NK-92 treated with Interleukin-12 subunit alpha and Interleukin-12 subunit beta, amount 100 ng/mL, for 24 hours (cell line): ENCODE data around the gene TGFB2.

Experiments
- DNase-seq: peaks from one replicate; lab custom pipeline; 2025; lab: John Stamatoyannopoulos, UW

TGFB2 gene

GRCh38 chr1:218361298-218362065 is 16.3 kb downstream of the TGFB2 start:
- DNase-seq, result no peak

- no peak for DNase-seq
Measured at GRCh38 chr1:218362418-218363076, 17.4 kb downstream of the TGFB2 start.

- no peak for DNase-seq
Measured at GRCh38 chr1:218363141-218363540, 18.0 kb downstream of the TGFB2 start.

- DNase-seq, result no peak
Measured at GRCh38 chr1:218364028-218364710, 19.0 kb downstream of the TGFB2 start.

GRCh38 chr1:218365226-218365999 is 20.3 kb downstream of the TGFB2 start:
- DNase-seq, result no peak

- DNase-seq, result no peak
Measured at GRCh38 chr1:218366322-218367052, 21.4 kb downstream of the TGFB2 start.

GRCh38 chr1:218367118-218367517 is 22.0 kb downstream of the TGFB2 start:
- no peak for DNase-seq

GRCh38 chr1:218368686-218369085 is 23.6 kb downstream of the TGFB2 start:
- no peak for DNase-seq

GRCh38 chr1:218369688-218370511 is 24.8 kb downstream of the TGFB2 start:
- DNase-seq, result no peak

GRCh38 chr1:218371927-218372672 is 27.0 kb downstream of the TGFB2 start:
- no peak for DNase-seq

- no peak for DNase-seq
Measured at GRCh38 chr1:218374401-218375353, 29.5 kb downstream of the TGFB2 start.

- DNase-seq, result no peak
Measured at GRCh38 chr1:218376722-218377121, 31.6 kb downstream of the TGFB2 start.

GRCh38 chr1:218377143-218377660 is 32.1 kb downstream of the TGFB2 start:
- DNase-seq, result peak; percentile 40

- no peak for DNase-seq
Measured at GRCh38 chr1:218380125-218380977, 35.2 kb downstream of the TGFB2 start.

- no peak for DNase-seq
Measured at GRCh38 chr1:218382261-218382660, 37.1 kb downstream of the TGFB2 start.

GRCh38 chr1:218383051-218383450 is 37.9 kb downstream of the TGFB2 start:
- DNase-seq, result no peak

GRCh38 chr1:218383681-218384080 is 38.5 kb downstream of the TGFB2 start:
- DNase-seq, result no peak

GRCh38 chr1:218384581-218384993 is 39.5 kb downstream of the TGFB2 start:
- no peak for DNase-seq
